Endodermal cell (in vitro differentiated cells): ENCODE measurements around the gene MAIP1. TPM values are rescaled to one million over a fixed set of nuclear protein-coding genes. Genes with fewer than 3 reads are reported as not detected.

Experiments used
- DNase-seq: peaks from one replicate; pipeline ENCODE4 v3.0.0-alpha.2; 2017
- H3K27ac ChIP-seq: 2 replicates; pipeline ENCODE4 v1.5.1; 2013; ENCODE audit warnings: mild to moderate bottlenecking, low read depth, low read length, moderate library complexity
- H3K27me3 ChIP-seq: 2 replicates; pipeline ENCODE4 v1.6.1; 2013; ENCODE audit warnings: mild to moderate bottlenecking, low read length, moderate library complexity; ENCODE audit not compliant: insufficient read depth, control insufficient read depth, poor library complexity, severe bottlenecking
- H3K36me3 ChIP-seq: 2 replicates; pipeline ENCODE4 v1.7.0; 2013; ENCODE audit warnings: mild to moderate bottlenecking, low read length, moderate library complexity; ENCODE audit not compliant: control insufficient read depth, insufficient read depth
- H3K4me1 ChIP-seq: one replicate; pipeline ENCODE4 v1.7.0; 2013; ENCODE audit warnings: low read length; ENCODE audit not compliant: control insufficient read depth, insufficient read depth
- H3K4me3 ChIP-seq: 2 replicates; pipeline ENCODE4 v1.5.1; 2013; ENCODE audit warnings: mild to moderate bottlenecking, low read length, moderate library complexity
- H3K9ac ChIP-seq: 2 replicates; pipeline ENCODE4 v1.6.1; 2013; ENCODE audit warnings: mild to moderate bottlenecking, low read length, moderate library complexity; ENCODE audit not compliant: poor library complexity, severe bottlenecking; ENCODE audit errors: extremely low read depth
- H3K9me3 ChIP-seq: 2 replicates; pipeline ENCODE4 v1.6.1; 2013; ENCODE audit warnings: mild to moderate bottlenecking, low read length, moderate library complexity; ENCODE audit not compliant: control insufficient read depth
- H3K27ac Mint-ChIP-seq: 2 replicates; pipeline ENCODE4 v1.8.0; 2020; ENCODE audit warnings: mixed read lengths
- H3K27me3 Mint-ChIP-seq: 2 replicates; pipeline ENCODE4 v1.8.0; 2021; ENCODE audit warnings: mild to moderate bottlenecking, mixed read lengths; ENCODE audit not compliant: insufficient read depth
- H3K36me3 Mint-ChIP-seq: 2 replicates; pipeline ENCODE4 v1.8.0; 2020; ENCODE audit warnings: low read depth, mixed read lengths
- H3K4me1 Mint-ChIP-seq: 2 replicates; pipeline ENCODE4 v1.8.0; 2020; ENCODE audit warnings: mixed read lengths
- H3K4me3 Mint-ChIP-seq: 2 replicates; pipeline ENCODE4 v1.8.0; 2020; ENCODE audit warnings: mild to moderate bottlenecking, moderate library complexity, mixed read lengths
- H3K9me3 Mint-ChIP-seq: 2 replicates; pipeline ENCODE4 v1.8.0; 2020; ENCODE audit warnings: mild to moderate bottlenecking, mixed read lengths
- WGBS, 2 experiments: methylation state at CpG; one replicate each; pipeline versions ENCODE4 v1.1.5 to v1.1.7; 2013; ENCODE audit warnings: missing lambda C conversion rate in 2 of 2, mixed read lengths in 1 of 2; ENCODE audit not compliant: insufficient coverage in 1 of 2, insufficient read length in 1 of 2; 5-methylcytosine and 5-hydroxymethylcytosine counted together
- total RNA-seq, 2 donors: library from RNA; stranded (reverse); fragmentation: NEBNext Ultra II Directional in 1 of 2; extraction: Animal tissue kit (Norgen Biotek cat#: 25700) in 1 of 2; gene quantifications; 2 replicates in 1 of 2; 3 replicates in 1 of 2; pipeline ENCODE4 v1.2.1, GENCODE V29; 2021
- TF ChIP-seq, protein P1 (sequence below): fragments of 200-600 bp; sonication (generic); conservative IDR thresholded peaks from 2 replicates; pipeline ENCODE4 v1.5.0; 2021; ENCODE audit warnings: antibody characterized with exemption, mild to moderate bottlenecking

MAIP1 gene
- total RNA-seq, 2 donors from 2014 or later: 20.9 to 23.7 TPM

DNA sequence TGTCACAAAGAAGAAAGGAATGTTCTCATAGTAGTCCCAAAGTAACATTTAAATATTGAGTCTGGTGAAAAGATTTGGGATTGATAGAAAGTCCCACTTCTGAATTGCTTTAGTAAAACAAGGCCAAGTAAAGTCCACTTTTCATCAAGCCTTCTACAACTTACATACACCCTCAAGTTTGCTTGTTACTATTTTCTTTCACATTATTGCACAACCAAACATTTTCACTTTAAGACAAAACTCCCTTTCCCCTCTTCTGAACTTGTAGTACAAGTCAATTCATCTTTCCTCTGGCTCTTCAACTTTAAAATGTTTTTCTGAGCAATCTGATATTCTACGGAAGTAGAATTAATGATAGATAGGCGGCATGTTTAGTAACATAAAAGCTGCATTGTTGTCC lies 11.0 kb downstream of the MAIP1 start:
- WGBS, 2 experiments: 95 to 100% methylated on average over 2 of the region's 2 CpGs
- H3K4me3 ChIP-seq: no peak overlapping the region
- DNase-seq: no peak
- no peaks in the 10 kb centered on the region for H3K9me3 ChIP-seq
- no peak overlapping the region for H3K27ac Mint-ChIP-seq
- H3K9ac ChIP-seq: no peak overlapping the region
- TF ChIP-seq, protein P1, sequence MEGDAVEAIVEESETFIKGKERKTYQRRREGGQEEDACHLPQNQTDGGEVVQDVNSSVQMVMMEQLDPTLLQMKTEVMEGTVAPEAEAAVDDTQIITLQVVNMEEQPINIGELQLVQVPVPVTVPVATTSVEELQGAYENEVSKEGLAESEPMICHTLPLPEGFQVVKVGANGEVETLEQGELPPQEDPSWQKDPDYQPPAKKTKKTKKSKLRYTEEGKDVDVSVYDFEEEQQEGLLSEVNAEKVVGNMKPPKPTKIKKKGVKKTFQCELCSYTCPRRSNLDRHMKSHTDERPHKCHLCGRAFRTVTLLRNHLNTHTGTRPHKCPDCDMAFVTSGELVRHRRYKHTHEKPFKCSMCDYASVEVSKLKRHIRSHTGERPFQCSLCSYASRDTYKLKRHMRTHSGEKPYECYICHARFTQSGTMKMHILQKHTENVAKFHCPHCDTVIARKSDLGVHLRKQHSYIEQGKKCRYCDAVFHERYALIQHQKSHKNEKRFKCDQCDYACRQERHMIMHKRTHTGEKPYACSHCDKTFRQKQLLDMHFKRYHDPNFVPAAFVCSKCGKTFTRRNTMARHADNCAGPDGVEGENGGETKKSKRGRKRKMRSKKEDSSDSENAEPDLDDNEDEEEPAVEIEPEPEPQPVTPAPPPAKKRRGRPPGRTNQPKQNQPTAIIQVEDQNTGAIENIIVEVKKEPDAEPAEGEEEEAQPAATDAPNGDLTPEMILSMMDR: no peak
- no peak overlapping the region for H3K27ac ChIP-seq
- H3K27me3 Mint-ChIP-seq: no peaks in the 10 kb centered on the region
- H3K4me1 Mint-ChIP-seq: no peaks in the 10 kb centered on the region
- H3K36me3 Mint-ChIP-seq: peaks cover 31% of the 10 kb centered on the region
- no peaks in the 10 kb centered on the region for H3K27me3 ChIP-seq
- H3K4me3 Mint-ChIP-seq: no peak overlapping the region
- H3K4me1 ChIP-seq: no peaks in the 10 kb centered on the region
- H3K9me3 Mint-ChIP-seq: no peaks in the 10 kb centered on the region
- H3K36me3 ChIP-seq: peaks cover 55% of the 10 kb centered on the region

DNA sequence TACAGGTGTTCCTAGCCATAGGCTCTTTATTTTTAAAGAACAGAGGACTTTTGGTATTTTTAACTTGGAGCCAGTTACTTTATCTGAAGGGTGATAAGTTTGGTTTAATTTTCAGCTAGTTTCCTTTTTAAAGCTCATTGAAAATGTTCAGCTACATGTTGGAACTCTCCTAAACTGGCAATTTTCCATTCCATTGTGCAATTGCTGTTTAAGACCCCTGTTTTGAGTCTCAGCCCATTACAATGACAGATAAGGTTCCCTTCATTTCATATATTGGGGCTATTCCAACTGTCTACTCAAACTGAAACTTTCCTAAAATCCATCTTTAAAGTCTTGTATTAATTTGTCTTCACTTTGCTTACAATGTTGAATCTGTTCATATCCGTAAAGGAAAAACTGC lies 11.6 kb downstream of the MAIP1 start:
- no peaks in the 10 kb centered on the region for H3K4me1 ChIP-seq
- Mint-ChIP-seq H3K4me1 (no peaks in the 10 kb centered on the region), H3K27ac (no peak overlapping the region), H3K9me3 (no peaks in the 10 kb centered on the region), H3K4me3 (no peak overlapping the region), H3K36me3 (peaks cover 28% of the 10 kb centered on the region), H3K27me3 (no peaks in the 10 kb centered on the region)
- 100% methylated on average over 1 of the region's 1 CpG; no CpG with 5 or more reads in 1 of the 2 experiments for WGBS, 2 experiments
- no peaks in the 10 kb centered on the region for H3K9me3 ChIP-seq
- TF ChIP-seq, protein P1: no peak
- no peak overlapping the region for H3K4me3 ChIP-seq
- no peak for DNase-seq
- H3K9ac ChIP-seq: no peak overlapping the region
- no peaks in the 10 kb centered on the region for H3K27me3 ChIP-seq
- peaks cover 49% of the 10 kb centered on the region for H3K36me3 ChIP-seq
- no peak overlapping the region for H3K27ac ChIP-seq

DNA sequence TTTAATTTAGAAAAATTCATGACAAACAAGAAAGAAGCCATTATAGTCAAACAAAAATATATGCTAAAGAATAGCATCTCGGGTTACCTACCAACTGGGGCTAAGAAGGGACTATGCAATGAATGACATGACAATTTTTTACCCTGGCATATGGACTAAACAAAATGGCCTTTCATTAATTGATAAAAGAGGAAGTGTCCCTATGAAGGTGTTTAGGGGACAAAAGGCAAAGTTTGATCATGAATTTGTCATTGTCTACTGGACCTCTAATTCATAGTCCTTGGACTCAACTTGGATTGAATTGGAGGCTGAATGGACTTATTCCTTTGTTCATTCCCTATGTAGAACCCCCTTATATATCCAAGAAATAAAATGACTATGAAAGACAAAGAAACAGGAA lies 12.7 kb downstream of the MAIP1 start:
- H3K36me3 ChIP-seq: peaks cover 39% of the 10 kb centered on the region
- H3K4me1 ChIP-seq: no peaks in the 10 kb centered on the region
- no peak overlapping the region for H3K4me3 ChIP-seq
- H3K9me3 ChIP-seq: no peaks in the 10 kb centered on the region
- H3K27ac ChIP-seq: no peak overlapping the region
- H3K4me1 Mint-ChIP-seq: no peaks in the 10 kb centered on the region
- TF ChIP-seq, protein P1: no peak
- no peak overlapping the region for H3K4me3 Mint-ChIP-seq
- no peaks in the 10 kb centered on the region for H3K27me3 Mint-ChIP-seq
- DNase-seq: no peak
- no peak overlapping the region for H3K27ac Mint-ChIP-seq
- H3K27me3 ChIP-seq: no peaks in the 10 kb centered on the region
- 97 to 100% methylated on average over 1 of the region's 1 CpG for WGBS, 2 experiments
- peaks cover 19% of the 10 kb centered on the region for H3K36me3 Mint-ChIP-seq
- no peak overlapping the region for H3K9ac ChIP-seq
- no peaks in the 10 kb centered on the region for H3K9me3 Mint-ChIP-seq
